HK-2 (cell line): Measurements from ENCODE around the gene TRUB2.

Experiments used
- DNase-seq: peaks from one replicate; pipeline ENCODE4 v3.0.0-alpha.2; 2018; ENCODE audit not compliant: unreplicated experiment

The TRUB2 gene

GRCh38 chr9:128271112-128271511, 51.1 kb downstream of the TRUB2 start:
- no peak for DNase-seq

GRCh38 chr9:128266868-128267590, 55.2 kb downstream of the TRUB2 start:
- DNase-seq: no peak

- DNase-seq: no peak
These were observed 56.8 kb downstream of the TRUB2 start for GRCh38 chr9:128265348-128265847.

GRCh38 chr9:128262687-128263086, 59.6 kb downstream of the TRUB2 start:
- no peak for DNase-seq

- DNase-seq: no peak
These were observed 61.9 kb downstream of the TRUB2 start for GRCh38 chr9:128260340-128260739.

GRCh38 chr9:128259156-128259555, 63.1 kb downstream of the TRUB2 start:
- DNase-seq: no peak

GRCh38 chr9:128258326-128258725, 63.9 kb downstream of the TRUB2 start:
- DNase-seq: no peak

- no peak for DNase-seq
These were observed 64.3 kb downstream of the TRUB2 start for GRCh38 chr9:128257907-128258306.

GRCh38 chr9:128257086-128257825, 65.0 kb downstream of the TRUB2 start:
- DNase-seq: no peak
